Measurements from ENCODE around the gene PSMB1.
"Not testable (repeated sequence)": the region's sequence is repeated elsewhere in the genome, so short reads cannot be mapped to it uniquely, and the experiment has no call there.

The PSMB1 gene

GRCh38 chr6:170502733-170503413 is 50.2 kb downstream of the PSMB1 start:
- not testable (repeated sequence) for DNase-seq (ENCODE audit: low spot score)

GRCh38 chr6:170502268-170502667 is 50.8 kb downstream of the PSMB1 start:
- DNase-seq (ENCODE audit: low spot score) = not testable (repeated sequence)

GRCh38 chr6:170500955-170501590 is 52.0 kb downstream of the PSMB1 start:
- no peak for DNase-seq (ENCODE audit: low spot score)

GRCh38 chr6:170497841-170498301 is 55.2 kb downstream of the PSMB1 start:
- DNase-seq (ENCODE audit: low spot score) = no peak

- no peak for DNase-seq (ENCODE audit: low spot score)
Observed at GRCh38 chr6:170493354-170493753, 59.8 kb downstream of the PSMB1 start.

GRCh38 chr6:170490259-170490658 is 62.8 kb downstream of the PSMB1 start:
- no peak for DNase-seq (ENCODE audit: low spot score)

- no peak for DNase-seq (ENCODE audit: low spot score)
Observed at GRCh38 chr6:170489836-170490235, 63.3 kb downstream of the PSMB1 start.

GRCh38 chr6:170487707-170488329 is 65.3 kb downstream of the PSMB1 start:
- no peak for DNase-seq (ENCODE audit: low spot score)

GRCh38 chr6:170485159-170485558 is 67.9 kb downstream of the PSMB1 start:
- DNase-seq (ENCODE audit: low spot score) = no peak
